ENCODE data around the gene TRMT6.

The TRMT6 gene

GRCh38 chr20:5938456-5939029 lies 11.8 kb downstream of the TRMT6 start:
- no peak for DNase-seq (ENCODE audit: low read depth in 1 of 2, low spot score in 1 of 2)
- Histone ChIP-seq H3K27me3 (ENCODE audit: insufficient read depth, poor library complexity, severe bottlenecking) (no peaks in the 10 kb centered on the region), H3K27ac (replicated peaks) (no peak overlapping the region), H3K4me3 (replicated peaks; ENCODE audit: insufficient read depth, low read length) (no peak overlapping the region)
- TF ChIP-seq CTCF (IDR thresholded peaks at IDR 0.05; ENCODE audit: insufficient read depth, low read length): no peak
- TF ChIP-seq SPI1 (IDR thresholded peaks at IDR 0.05; ENCODE audit: borderline replicate concordance, low read depth): no peak
- TF ChIP-seq, protein P1, sequence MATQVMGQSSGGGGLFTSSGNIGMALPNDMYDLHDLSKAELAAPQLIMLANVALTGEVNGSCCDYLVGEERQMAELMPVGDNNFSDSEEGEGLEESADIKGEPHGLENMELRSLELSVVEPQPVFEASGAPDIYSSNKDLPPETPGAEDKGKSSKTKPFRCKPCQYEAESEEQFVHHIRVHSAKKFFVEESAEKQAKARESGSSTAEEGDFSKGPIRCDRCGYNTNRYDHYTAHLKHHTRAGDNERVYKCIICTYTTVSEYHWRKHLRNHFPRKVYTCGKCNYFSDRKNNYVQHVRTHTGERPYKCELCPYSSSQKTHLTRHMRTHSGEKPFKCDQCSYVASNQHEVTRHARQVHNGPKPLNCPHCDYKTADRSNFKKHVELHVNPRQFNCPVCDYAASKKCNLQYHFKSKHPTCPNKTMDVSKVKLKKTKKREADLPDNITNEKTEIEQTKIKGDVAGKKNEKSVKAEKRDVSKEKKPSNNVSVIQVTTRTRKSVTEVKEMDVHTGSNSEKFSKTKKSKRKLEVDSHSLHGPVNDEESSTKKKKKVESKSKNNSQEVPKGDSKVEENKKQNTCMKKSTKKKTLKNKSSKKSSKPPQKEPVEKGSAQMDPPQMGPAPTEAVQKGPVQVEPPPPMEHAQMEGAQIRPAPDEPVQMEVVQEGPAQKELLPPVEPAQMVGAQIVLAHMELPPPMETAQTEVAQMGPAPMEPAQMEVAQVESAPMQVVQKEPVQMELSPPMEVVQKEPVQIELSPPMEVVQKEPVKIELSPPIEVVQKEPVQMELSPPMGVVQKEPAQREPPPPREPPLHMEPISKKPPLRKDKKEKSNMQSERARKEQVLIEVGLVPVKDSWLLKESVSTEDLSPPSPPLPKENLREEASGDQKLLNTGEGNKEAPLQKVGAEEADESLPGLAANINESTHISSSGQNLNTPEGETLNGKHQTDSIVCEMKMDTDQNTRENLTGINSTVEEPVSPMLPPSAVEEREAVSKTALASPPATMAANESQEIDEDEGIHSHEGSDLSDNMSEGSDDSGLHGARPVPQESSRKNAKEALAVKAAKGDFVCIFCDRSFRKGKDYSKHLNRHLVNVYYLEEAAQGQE (IDR thresholded peaks at IDR 0.05; ENCODE audit: insufficient replicate concordance, low read depth): no peak
- no peak for TF ChIP-seq POLR2AphosphoS5 (IDR thresholded peaks at IDR 0.05; ENCODE audit: low read depth)
- no peak for TF ChIP-seq GABPA (IDR thresholded peaks at IDR 0.05; ENCODE audit: low read depth)

GRCh38 chr20:5936238-5936637 lies 14.1 kb downstream of the TRMT6 start:
- Histone ChIP-seq H3K27ac (replicated peaks) (no peak overlapping the region), H3K27me3 (ENCODE audit: insufficient read depth, poor library complexity, severe bottlenecking) (no peaks in the 10 kb centered on the region), H3K4me3 (replicated peaks; ENCODE audit: insufficient read depth, low read length) (no peak overlapping the region)
- no peak for TF ChIP-seq SPI1 (IDR thresholded peaks at IDR 0.05; ENCODE audit: borderline replicate concordance, low read depth)
- TF ChIP-seq POLR2AphosphoS5 (IDR thresholded peaks at IDR 0.05; ENCODE audit: low read depth): no peak
- TF ChIP-seq, protein P1 (IDR thresholded peaks at IDR 0.05; ENCODE audit: insufficient replicate concordance, low read depth): no peak
- no peak for TF ChIP-seq CTCF (IDR thresholded peaks at IDR 0.05; ENCODE audit: insufficient read depth, low read length)
- no peak for TF ChIP-seq GABPA (IDR thresholded peaks at IDR 0.05; ENCODE audit: low read depth)
- no peak for DNase-seq (ENCODE audit: low read depth in 1 of 2, low spot score in 1 of 2)

GRCh38 chr20:5935384-5935783 lies 14.9 kb downstream of the TRMT6 start:
- DNase-seq (ENCODE audit: low read depth in 1 of 2, low spot score in 1 of 2): no peak
- no peak for TF ChIP-seq POLR2AphosphoS5 (IDR thresholded peaks at IDR 0.05; ENCODE audit: low read depth)
- no peaks in the 10 kb centered on the region for H3K27me3 ChIP-seq (ENCODE audit: insufficient read depth, poor library complexity, severe bottlenecking)
- no peak overlapping the region for H3K4me3 ChIP-seq (replicated peaks; ENCODE audit: insufficient read depth, low read length)
- no peak overlapping the region for H3K27ac ChIP-seq (replicated peaks)

GRCh38 chr20:5933802-5934436 lies 16.4 kb downstream of the TRMT6 start:
- H3K27ac ChIP-seq (replicated peaks): no peak overlapping the region
- no peak for TF ChIP-seq POLR2AphosphoS5 (IDR thresholded peaks at IDR 0.05; ENCODE audit: low read depth)
- TF ChIP-seq SPI1 (IDR thresholded peaks at IDR 0.05; ENCODE audit: borderline replicate concordance, low read depth): peak; percentile 12; the same call in 1 of the 2 replicates
- TF ChIP-seq, protein P1 (IDR thresholded peaks at IDR 0.05; ENCODE audit: insufficient replicate concordance, low read depth): no peak
- no peak for TF ChIP-seq GABPA (IDR thresholded peaks at IDR 0.05; ENCODE audit: low read depth)
- TF ChIP-seq CTCF (IDR thresholded peaks at IDR 0.05; ENCODE audit: insufficient read depth, low read length): no peak
- H3K4me3 ChIP-seq (replicated peaks; ENCODE audit: insufficient read depth, low read length): no peak overlapping the region
- H3K27me3 ChIP-seq (ENCODE audit: insufficient read depth, poor library complexity, severe bottlenecking): no peaks in the 10 kb centered on the region
- DNase-seq (ENCODE audit: low read depth in 1 of 2, low spot score in 1 of 2): peak in 1 of 2 experiments; percentile 56

All from HL-60 (cell line).